ENCODE data around the gene MYLIP.

MYLIP gene

DNA sequence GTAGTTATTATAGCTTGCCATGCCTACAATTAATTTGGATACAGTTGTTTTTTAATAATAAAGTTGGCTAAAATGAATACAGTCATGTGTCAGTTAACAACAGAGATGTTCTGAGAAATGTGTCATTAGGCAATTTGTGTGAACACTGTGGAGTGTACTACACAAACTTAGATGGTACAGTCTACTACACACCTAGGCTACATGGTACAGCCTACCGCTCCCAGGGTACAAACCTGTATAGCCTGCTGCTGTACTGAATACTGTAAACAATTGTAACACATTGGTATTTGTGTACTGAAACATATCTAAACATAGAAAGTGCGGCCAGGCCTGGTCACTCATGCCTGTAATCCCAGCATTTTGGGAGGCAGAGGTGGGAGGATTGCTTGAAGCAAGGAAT, 50.2 kb downstream of the MYLIP start:
- no peak for DNase-seq (ENCODE audit: low read depth)
- TF ChIP-seq, protein P1, sequence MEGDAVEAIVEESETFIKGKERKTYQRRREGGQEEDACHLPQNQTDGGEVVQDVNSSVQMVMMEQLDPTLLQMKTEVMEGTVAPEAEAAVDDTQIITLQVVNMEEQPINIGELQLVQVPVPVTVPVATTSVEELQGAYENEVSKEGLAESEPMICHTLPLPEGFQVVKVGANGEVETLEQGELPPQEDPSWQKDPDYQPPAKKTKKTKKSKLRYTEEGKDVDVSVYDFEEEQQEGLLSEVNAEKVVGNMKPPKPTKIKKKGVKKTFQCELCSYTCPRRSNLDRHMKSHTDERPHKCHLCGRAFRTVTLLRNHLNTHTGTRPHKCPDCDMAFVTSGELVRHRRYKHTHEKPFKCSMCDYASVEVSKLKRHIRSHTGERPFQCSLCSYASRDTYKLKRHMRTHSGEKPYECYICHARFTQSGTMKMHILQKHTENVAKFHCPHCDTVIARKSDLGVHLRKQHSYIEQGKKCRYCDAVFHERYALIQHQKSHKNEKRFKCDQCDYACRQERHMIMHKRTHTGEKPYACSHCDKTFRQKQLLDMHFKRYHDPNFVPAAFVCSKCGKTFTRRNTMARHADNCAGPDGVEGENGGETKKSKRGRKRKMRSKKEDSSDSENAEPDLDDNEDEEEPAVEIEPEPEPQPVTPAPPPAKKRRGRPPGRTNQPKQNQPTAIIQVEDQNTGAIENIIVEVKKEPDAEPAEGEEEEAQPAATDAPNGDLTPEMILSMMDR (conservative IDR thresholded peaks at IDR 0.05; ENCODE audit: control insufficient read depth, insufficient read depth, low read depth, low read length) = no peak
- H3K4me3 ChIP-seq (ENCODE audit: control insufficient read depth, low read depth, low read length) = no peak overlapping the region

DNA sequence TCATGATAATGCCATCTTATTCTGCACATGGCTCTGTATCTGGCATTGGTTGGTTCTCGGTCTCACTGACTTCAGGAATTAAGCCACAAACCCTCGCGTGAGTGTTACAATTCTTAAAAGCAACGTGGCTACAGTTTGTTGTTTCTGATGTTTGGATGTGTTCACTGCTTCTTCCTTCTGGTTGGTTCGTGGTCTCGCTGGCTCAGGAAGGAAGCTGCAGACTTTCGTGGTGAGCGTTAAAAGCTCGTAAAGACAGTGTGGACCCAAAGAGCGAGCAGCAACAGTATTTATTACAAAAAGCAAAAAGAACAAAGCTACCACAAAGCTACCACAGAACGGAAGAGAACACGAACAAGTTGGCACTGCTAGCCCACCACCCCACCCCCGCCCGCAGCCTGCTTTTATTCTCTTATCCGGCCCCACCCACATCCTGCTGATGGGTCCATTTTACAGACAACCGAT, 51.1 kb downstream of the MYLIP start:
- TF ChIP-seq, protein P1 (conservative IDR thresholded peaks at IDR 0.05; ENCODE audit: control insufficient read depth, insufficient read depth, low read depth, low read length) = no peak
- no peak overlapping the region for H3K4me3 ChIP-seq (ENCODE audit: control insufficient read depth, low read depth, low read length)
- DNase-seq (ENCODE audit: low read depth) = no peak

DNA sequence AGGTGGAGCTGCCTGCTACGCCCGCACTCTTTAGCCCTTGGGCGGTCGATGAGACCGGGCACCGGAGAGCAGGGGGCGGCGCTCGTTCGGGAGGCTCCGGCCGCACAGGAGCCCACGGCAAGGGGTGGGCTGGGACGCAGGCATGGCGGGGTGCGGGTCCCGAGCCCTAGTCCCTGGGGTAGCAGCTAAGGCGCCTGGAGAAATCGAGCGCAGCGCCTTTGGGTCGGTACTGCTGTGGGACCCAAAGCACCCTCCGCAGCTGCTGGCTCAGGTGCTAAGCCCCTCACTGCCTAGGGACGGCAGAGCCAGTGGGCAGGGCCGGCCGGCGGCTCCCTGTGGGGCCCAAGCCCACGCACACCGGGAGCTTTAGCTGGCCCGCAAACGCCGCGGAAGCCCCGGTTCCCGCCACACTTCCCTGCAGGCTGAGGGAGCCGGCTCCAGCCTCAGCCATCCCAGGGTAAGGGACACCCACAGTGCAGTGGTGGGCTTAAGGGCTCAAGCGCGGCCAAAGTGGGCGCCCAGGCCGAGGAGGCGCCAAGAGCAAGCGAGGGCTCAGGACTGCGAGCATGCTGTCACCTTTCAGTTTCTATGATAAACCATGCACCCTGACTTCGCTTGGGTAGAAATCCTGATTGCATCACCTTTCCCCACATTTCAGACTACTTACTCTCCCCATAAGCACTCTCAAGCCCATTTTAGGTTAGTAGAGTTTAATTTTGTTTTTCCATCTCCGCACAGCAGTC, 52.0 kb downstream of the MYLIP start:
- no peak for DNase-seq (ENCODE audit: low read depth)
- H3K4me3 ChIP-seq (ENCODE audit: control insufficient read depth, low read depth, low read length) = no peak overlapping the region
- TF ChIP-seq, protein P1 (conservative IDR thresholded peaks at IDR 0.05; ENCODE audit: control insufficient read depth, insufficient read depth, low read depth, low read length) = no peak

DNA sequence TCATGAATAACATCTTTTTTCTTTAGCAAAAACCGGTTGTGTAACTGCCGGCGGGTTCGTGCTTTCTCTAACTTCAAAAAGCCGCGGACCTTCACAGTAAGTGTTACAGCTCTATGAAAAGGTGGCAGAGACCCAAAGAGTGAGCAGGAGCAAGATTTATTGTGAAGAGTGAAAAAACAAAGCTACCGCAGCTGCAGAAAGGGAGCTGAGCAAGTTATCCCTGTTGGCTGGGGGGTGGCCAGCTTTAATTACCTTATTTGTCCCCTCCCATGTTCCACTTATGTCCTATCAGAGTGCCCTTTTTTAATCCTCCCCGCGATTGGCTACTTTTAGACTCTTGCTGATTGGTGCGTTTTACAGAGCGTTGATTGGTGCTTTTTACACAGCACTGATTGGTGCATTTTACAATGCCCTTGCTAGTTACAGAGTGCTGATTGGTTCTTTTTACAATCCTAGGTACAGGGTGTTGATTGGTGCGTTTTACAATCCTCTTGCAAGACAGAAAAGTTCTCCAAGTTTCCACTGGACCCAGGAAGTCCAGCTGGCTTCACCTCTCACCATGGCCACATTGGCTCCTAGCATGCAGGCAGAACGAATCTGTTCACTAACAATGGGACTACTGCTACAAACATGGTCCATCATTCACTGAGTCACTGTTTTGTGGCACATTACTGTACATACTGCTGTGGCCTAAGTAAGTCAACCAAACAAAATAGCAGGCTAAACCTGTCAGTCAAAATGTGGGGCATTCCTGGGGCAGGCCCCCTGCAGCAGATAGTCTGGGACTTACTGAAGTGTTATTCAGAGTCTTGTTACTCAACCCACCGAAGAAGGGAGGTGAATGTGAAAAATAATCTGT, 52.8 kb downstream of the MYLIP start:
- TF ChIP-seq, protein P1 (conservative IDR thresholded peaks at IDR 0.05; ENCODE audit: control insufficient read depth, insufficient read depth, low read depth, low read length) = no peak
- DNase-seq (ENCODE audit: low read depth) = peak; percentile 4
- H3K4me3 ChIP-seq (ENCODE audit: control insufficient read depth, low read depth, low read length) = no peak overlapping the region

DNA sequence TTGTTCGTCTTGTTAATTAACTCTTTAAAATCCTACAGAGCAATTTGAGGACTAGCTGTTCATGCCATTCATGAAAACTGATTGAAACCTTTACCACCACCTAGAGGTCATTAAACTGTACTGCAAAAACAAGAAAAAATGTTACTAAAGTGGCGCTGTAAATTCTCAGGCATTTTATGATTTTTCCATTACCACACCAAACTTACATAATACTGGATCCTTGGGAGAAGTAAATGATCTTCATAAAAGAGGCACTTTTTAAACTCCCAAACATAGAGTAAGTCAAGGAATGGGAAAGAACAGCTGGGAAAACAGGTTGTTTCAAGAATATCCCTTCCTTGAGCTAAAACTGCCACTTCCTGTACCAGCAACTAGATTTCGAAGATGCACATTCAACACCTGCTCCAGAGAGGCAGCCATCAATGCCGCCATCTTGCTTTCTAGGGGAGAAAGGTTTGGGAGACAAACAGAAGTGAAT, 54.3 kb downstream of the MYLIP start:
- no peak overlapping the region for H3K4me3 ChIP-seq (ENCODE audit: control insufficient read depth, low read depth, low read length)
- peak; percentile 63 for DNase-seq (ENCODE audit: low read depth)
- TF ChIP-seq, protein P1 (conservative IDR thresholded peaks at IDR 0.05; ENCODE audit: control insufficient read depth, insufficient read depth, low read depth, low read length) = peak; percentile 65

DNA sequence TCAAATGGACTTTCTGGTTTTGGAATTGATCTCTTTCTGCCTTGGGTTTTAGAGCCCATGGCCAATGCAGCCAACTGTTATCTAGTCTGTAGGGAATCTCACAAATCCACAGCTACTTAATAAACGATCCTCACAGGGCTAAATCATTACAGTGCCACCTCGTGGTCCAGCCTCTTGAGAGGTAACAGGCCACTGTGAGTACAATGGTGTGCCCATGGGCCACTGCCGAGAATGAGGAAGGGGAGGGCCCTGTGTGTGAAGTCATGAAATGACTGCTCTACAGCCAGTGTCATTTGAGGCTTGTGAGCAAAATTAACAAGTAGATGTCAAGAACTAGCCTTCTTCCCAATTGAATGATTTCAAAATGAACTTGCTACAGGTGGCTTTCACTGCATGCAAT, 55.2 kb downstream of the MYLIP start:
- peak; percentile 18 for DNase-seq (ENCODE audit: low read depth)
- TF ChIP-seq, protein P1 (conservative IDR thresholded peaks at IDR 0.05; ENCODE audit: control insufficient read depth, insufficient read depth, low read depth, low read length) = peak; percentile 20
- no peak overlapping the region for H3K4me3 ChIP-seq (ENCODE audit: control insufficient read depth, low read depth, low read length)
